Measurements from ENCODE around the gene SLC6A1. TPM values are rescaled to one million over a fixed set of nuclear protein-coding genes. Genes with fewer than 3 reads are reported as not detected.

The SLC6A1 gene
- total RNA-seq, 1 experiment from 2014 or later, result not detected

DNA sequence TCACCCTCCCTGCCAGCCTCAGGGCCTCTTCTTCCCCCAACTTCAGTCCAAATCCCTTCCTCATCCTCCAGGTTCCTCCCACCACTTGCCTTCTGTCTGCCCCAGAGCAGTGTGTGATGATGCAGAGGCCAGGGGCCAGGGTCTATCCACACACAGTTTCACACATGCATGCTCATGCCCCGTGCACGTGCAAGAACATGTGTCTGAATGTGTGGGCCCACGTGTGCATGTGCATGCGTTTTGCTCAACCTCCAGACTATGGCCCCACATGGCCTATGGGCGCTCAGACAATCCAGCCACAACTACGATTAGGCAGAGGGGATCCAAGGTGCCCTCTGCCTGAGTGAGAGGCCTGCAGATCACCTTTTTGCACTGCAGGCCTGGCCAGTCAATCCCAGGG lies 32.3 kb upstream of the SLC6A1 start:
- no peak overlapping the region for H3K27ac ChIP-seq (ENCODE audit: low read depth, low read length)
- H3K27me3 ChIP-seq (ENCODE audit: insufficient read depth, low read length), result peaks cover 93% of the 10 kb centered on the region
- ATAC-seq, result no peak; the same call in 1 of the 2 replicates
- DNase-seq (ENCODE audit: low read depth, low spot score), result no peak
- no peak for TF ChIP-seq RAD21 (IDR thresholded peaks at IDR 0.05; ENCODE audit: low read depth)
- TF ChIP-seq CBX3 (IDR thresholded peaks at IDR 0.05; ENCODE audit: low read depth), result no peak
- no peak for TF ChIP-seq ZNF274 (IDR thresholded peaks at IDR 0.05; ENCODE audit: low read depth, low read length)
- TF ChIP-seq SP1 (IDR thresholded peaks at IDR 0.05; ENCODE audit: low read depth), result no peak
- no peak for TF ChIP-seq POLR2AphosphoS5 (IDR thresholded peaks at IDR 0.05; ENCODE audit: low read depth, low read length)
- TF ChIP-seq SRF (IDR thresholded peaks at IDR 0.05; ENCODE audit: low read depth), result no peak
- no peak for TF ChIP-seq FOSL1 (IDR thresholded peaks at IDR 0.05; ENCODE audit: low read depth)
- TF ChIP-seq EZH2 (IDR thresholded peaks at IDR 0.05), result no peak
- no peak for TF ChIP-seq YY1 (IDR thresholded peaks at IDR 0.05; ENCODE audit: extremely low read depth, insufficient replicate concordance, low read depth, low read length)
- TF ChIP-seq, protein P1, sequence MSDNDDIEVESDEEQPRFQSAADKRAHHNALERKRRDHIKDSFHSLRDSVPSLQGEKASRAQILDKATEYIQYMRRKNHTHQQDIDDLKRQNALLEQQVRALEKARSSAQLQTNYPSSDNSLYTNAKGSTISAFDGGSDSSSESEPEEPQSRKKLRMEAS (IDR thresholded peaks at IDR 0.05), result no peak
- no peak for TF ChIP-seq EGR1 (IDR thresholded peaks at IDR 0.05; ENCODE audit: low read depth)
- TF ChIP-seq ZFX (IDR thresholded peaks at IDR 0.05), result no peak
- no peak for TF ChIP-seq TCF7L2 (IDR thresholded peaks at IDR 0.05; ENCODE audit: borderline replicate concordance, extremely low read depth, insufficient read depth, insufficient read length)
- TF ChIP-seq POLR2A (IDR thresholded peaks at IDR 0.05; ENCODE audit: borderline replicate concordance, extremely low read depth, insufficient read depth, insufficient read length), result no peak
- TF ChIP-seq, protein P2, sequence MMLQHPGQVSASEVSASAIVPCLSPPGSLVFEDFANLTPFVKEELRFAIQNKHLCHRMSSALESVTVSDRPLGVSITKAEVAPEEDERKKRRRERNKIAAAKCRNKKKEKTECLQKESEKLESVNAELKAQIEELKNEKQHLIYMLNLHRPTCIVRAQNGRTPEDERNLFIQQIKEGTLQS (IDR thresholded peaks at IDR 0.05), result no peak
- TF ChIP-seq, protein P3, sequence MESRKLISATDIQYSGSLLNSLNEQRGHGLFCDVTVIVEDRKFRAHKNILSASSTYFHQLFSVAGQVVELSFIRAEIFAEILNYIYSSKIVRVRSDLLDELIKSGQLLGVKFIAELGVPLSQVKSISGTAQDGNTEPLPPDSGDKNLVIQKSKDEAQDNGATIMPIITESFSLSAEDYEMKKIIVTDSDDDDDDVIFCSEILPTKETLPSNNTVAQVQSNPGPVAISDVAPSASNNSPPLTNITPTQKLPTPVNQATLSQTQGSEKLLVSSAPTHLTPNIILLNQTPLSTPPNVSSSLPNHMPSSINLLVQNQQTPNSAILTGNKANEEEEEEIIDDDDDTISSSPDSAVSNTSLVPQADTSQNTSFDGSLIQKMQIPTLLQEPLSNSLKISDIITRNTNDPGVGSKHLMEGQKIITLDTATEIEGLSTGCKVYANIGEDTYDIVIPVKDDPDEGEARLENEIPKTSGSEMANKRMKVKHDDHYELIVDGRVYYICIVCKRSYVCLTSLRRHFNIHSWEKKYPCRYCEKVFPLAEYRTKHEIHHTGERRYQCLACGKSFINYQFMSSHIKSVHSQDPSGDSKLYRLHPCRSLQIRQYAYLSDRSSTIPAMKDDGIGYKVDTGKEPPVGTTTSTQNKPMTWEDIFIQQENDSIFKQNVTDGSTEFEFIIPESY (IDR thresholded peaks at IDR 0.05; ENCODE audit: extremely low read depth, insufficient replicate concordance, low read length), result no peak
- TF ChIP-seq EZH2phosphoT487 (IDR thresholded peaks at IDR 0.05; ENCODE audit: borderline replicate concordance), result no peak
- TF ChIP-seq SIN3A (IDR thresholded peaks at IDR 0.05; ENCODE audit: low read depth), result no peak
- no peak for TF ChIP-seq ELF1 (IDR thresholded peaks at IDR 0.05; ENCODE audit: borderline replicate concordance, low read depth)
- no peaks in the 10 kb centered on the region for H3K79me2 ChIP-seq (ENCODE audit: insufficient read depth, low read length)
- ChIA-PET RAD21 (ENCODE audit: low non-redundant PET in 1 of 2, low total read pairs in 2 of 2, uncharacterized antibody in 2 of 2, unreplicated experiment in 2 of 2) (no interaction called here), CTCF (interaction anchor here (1.0 kb wide), 1 partner anchor 9 kb away, joined by 3 read pairs; no protein-coding TSS in a partner anchor), POLR2A (no interaction called here)
- BruUV-seq (replicated peaks), result no TSS peak
- intact Hi-C loops (cut with micrococcal nuclease), result no loop called here
- no peaks in the 10 kb centered on the region for H3K36me3 ChIP-seq (ENCODE audit: control insufficient read depth in 1 of 2, insufficient read depth in 2 of 2, low read length in 2 of 2)
- no peak overlapping the region for H3K4me3 ChIP-seq (replicated peaks in 1 of 2; ENCODE audit: low read depth in 1 of 2, low read length in 2 of 2)
- H3K4me1 ChIP-seq (ENCODE audit: control insufficient read depth in 1 of 2, insufficient read depth in 2 of 2, low read length in 2 of 2), result no peaks in the 10 kb centered on the region
- no peaks in the 10 kb centered on the region for H3K9me3 ChIP-seq (ENCODE audit: control insufficient read depth in 1 of 2, insufficient read depth in 1 of 2, low read depth in 1 of 2, low read length in 2 of 2)
- no peak overlapping the region for H3K9ac ChIP-seq (ENCODE audit: low read length)
- H3K9me2 ChIP-seq (ENCODE audit: insufficient read depth), result no peaks in the 10 kb centered on the region
- no peak overlapping the region for H2AFZ ChIP-seq (ENCODE audit: low read depth, low read length, poor library complexity, severe bottlenecking)
- H3K4me2 ChIP-seq (ENCODE audit: low read length), result no peak overlapping the region
- H4K20me1 ChIP-seq (ENCODE audit: insufficient read depth), result no peaks in the 10 kb centered on the region

Measured in HCT116 (cell line).